H9 (cell line): ENCODE data around the gene CLEC10A. TPM values are rescaled to one million over a fixed set of nuclear protein-coding genes. Genes with fewer than 3 reads are reported as not detected.

ENCODE experiments used
- DNase-seq: peaks from one replicate; pipeline ENCODE4 v3.0.0-alpha.2; 2017
- H2AFZ ChIP-seq: one replicate; pipeline ENCODE4 v1.6.1; 2013; ENCODE audit warnings: mild to moderate bottlenecking, low read length, control low read depth, moderate library complexity
- H2AK5ac ChIP-seq: 2 replicates; pipeline ENCODE4 v1.6.1; 2013; ENCODE audit warnings: low read length, control low read depth, mixed read lengths; ENCODE audit not compliant: insufficient read length
- H2BK120ac ChIP-seq: one replicate; pipeline ENCODE4 v1.6.1; 2013; ENCODE audit warnings: low read depth, mild to moderate bottlenecking, low read length, control low read depth, inconsistent platforms; ENCODE audit not compliant: poor library complexity, severe bottlenecking
- H2BK12ac ChIP-seq: 2 replicates; pipeline ENCODE4 v1.6.1; 2013; ENCODE audit warnings: low read length, control low read depth, mixed read lengths, low read depth; ENCODE audit not compliant: insufficient read length
- H2BK15ac ChIP-seq: 2 replicates; pipeline ENCODE4 v1.6.1; 2013; ENCODE audit warnings: low read depth, low read length, control low read depth
- H2BK20ac ChIP-seq: one replicate; pipeline ENCODE4 v1.6.1; 2013; ENCODE audit warnings: low read depth, mild to moderate bottlenecking, low read length, control low read depth, inconsistent platforms; ENCODE audit not compliant: poor library complexity, severe bottlenecking
- H2BK5ac ChIP-seq: 2 replicates; pipeline ENCODE4 v1.6.1; 2013; ENCODE audit warnings: low read length, control low read depth, mixed read lengths; ENCODE audit not compliant: insufficient read length
- H3K14ac ChIP-seq: 2 replicates; pipeline ENCODE4 v1.6.1; 2013; ENCODE audit warnings: low read length, control low read depth; ENCODE audit not compliant: insufficient read depth
- H3K18ac ChIP-seq: 2 replicates; pipeline ENCODE4 v1.6.1; 2013; ENCODE audit warnings: low read depth, mild to moderate bottlenecking, mixed read lengths, low read length, control low read depth; ENCODE audit not compliant: insufficient read length
- H3K23ac ChIP-seq: 2 replicates; pipeline ENCODE4 v1.6.1; 2013; ENCODE audit warnings: low read length, control low read depth, mixed read lengths, low read depth; ENCODE audit not compliant: insufficient read length
- H3K23me2 ChIP-seq: 2 replicates; pipeline ENCODE4 v1.6.1; 2013; ENCODE audit warnings: low read depth, mild to moderate bottlenecking, mixed read lengths, low read length, control low read depth; ENCODE audit not compliant: insufficient read length, poor library complexity, severe bottlenecking
- H3K27ac ChIP-seq: 2 replicates; pipeline ENCODE4 v1.5.1; 2013; ENCODE audit warnings: low read length, control low read depth, mixed read lengths, low read depth; ENCODE audit not compliant: insufficient read length
- H3K27me3 ChIP-seq: 2 replicates; pipeline ENCODE4 v1.6.1; 2013; ENCODE audit warnings: low read length, control low read depth, inconsistent platforms; ENCODE audit not compliant: insufficient read depth
- H3K4ac ChIP-seq: 2 replicates; pipeline ENCODE4 v1.6.1; 2013; ENCODE audit warnings: low read depth, mild to moderate bottlenecking, control low read depth, inconsistent platforms, low read length, moderate library complexity
- H3K4me1 ChIP-seq: 2 replicates; pipeline ENCODE4 v1.6.1; 2013; ENCODE audit warnings: low read length, control low read depth, inconsistent platforms; ENCODE audit not compliant: insufficient read depth
- H3K4me2 ChIP-seq: 2 replicates; pipeline ENCODE4 v1.6.1; 2013; ENCODE audit warnings: low read length, control low read depth, mixed read lengths; ENCODE audit not compliant: insufficient read length, insufficient read depth
- H3K56ac ChIP-seq: 2 replicates; pipeline ENCODE4 v1.6.1; 2013; ENCODE audit warnings: low read depth, mild to moderate bottlenecking, mixed read lengths, low read length, control low read depth; ENCODE audit not compliant: insufficient read length
- H3K79me1 ChIP-seq: 2 replicates; pipeline ENCODE4 v1.6.1; 2013; ENCODE audit warnings: low read depth, mild to moderate bottlenecking, moderate library complexity, low read length, control low read depth, inconsistent platforms; ENCODE audit not compliant: insufficient read depth, poor library complexity, severe bottlenecking
- H3K79me2 ChIP-seq: 2 replicates; pipeline ENCODE4 v1.6.1; 2013; ENCODE audit warnings: low read length, control low read depth, inconsistent platforms; ENCODE audit not compliant: insufficient read depth
- H3K9ac ChIP-seq: 2 replicates; pipeline ENCODE4 v1.6.1; 2013; ENCODE audit warnings: low read length, control low read depth, mixed read lengths; ENCODE audit not compliant: insufficient read length; ENCODE audit errors: extremely low read depth
- H3K9me3 ChIP-seq: one replicate; pipeline ENCODE4 v1.6.1; 2013; ENCODE audit warnings: low read depth, low read length, inconsistent platforms; ENCODE audit not compliant: control insufficient read depth
- H3T11ph ChIP-seq: one replicate; pipeline ENCODE4 v1.6.1; 2013; ENCODE audit warnings: mild to moderate bottlenecking, low read length, control low read depth, inconsistent platforms
- H4K20me1 ChIP-seq: one replicate; pipeline ENCODE4 v1.6.1; 2013; ENCODE audit not compliant: control insufficient read depth, insufficient read length, insufficient read depth
- H4K5ac ChIP-seq: 2 replicates; pipeline ENCODE4 v1.6.1; 2013; ENCODE audit warnings: low read depth, mild to moderate bottlenecking, mixed read lengths, low read length, control low read depth; ENCODE audit not compliant: insufficient read length
- H4K8ac ChIP-seq: replicated peaks from 2 replicates; pipeline ENCODE4 v1.6.1; 2013; ENCODE audit warnings: low read length, control low read depth, mixed read lengths, low read depth; ENCODE audit not compliant: insufficient read length
- H4K91ac ChIP-seq: 2 replicates; pipeline ENCODE4 v1.6.1; 2013; ENCODE audit warnings: low read depth, mild to moderate bottlenecking, moderate library complexity, mixed read lengths, low read length, control low read depth; ENCODE audit not compliant: insufficient read length
- H3K27ac Mint-ChIP-seq, 3 experiments: 2 replicates in 2 of 3; 3 replicates in 1 of 3; pipeline ENCODE4 v1.8.0; 2020 to 2021; ENCODE audit warnings: mixed read lengths in 3 of 3, mild to moderate bottlenecking in 1 of 3, moderate library complexity in 1 of 3
- H3K27me3 Mint-ChIP-seq: 2 replicates; pipeline ENCODE4 v1.8.0; 2021; ENCODE audit warnings: low read depth, mild to moderate bottlenecking, moderate library complexity, mixed read lengths
- H3K36me3 Mint-ChIP-seq, 3 experiments: 2 replicates in 2 of 3; 3 replicates in 1 of 3; pipeline ENCODE4 v1.8.0; 2020 to 2021; ENCODE audit warnings: low read depth in 3 of 3, mixed read lengths in 3 of 3; ENCODE audit not compliant: insufficient read depth in 1 of 3
- H3K4me1 Mint-ChIP-seq, 2 experiments: 2 replicates each; pipeline ENCODE4 v1.8.0; 2020; ENCODE audit warnings: mixed read lengths in 2 of 2
- H3K4me3 Mint-ChIP-seq, 2 experiments: 2 replicates in 1 of 2; 3 replicates in 1 of 2; pipeline ENCODE4 v1.8.0; 2020 to 2021; ENCODE audit warnings: mild to moderate bottlenecking in 2 of 2, mixed read lengths in 2 of 2, moderate library complexity in 1 of 2
- H3K9me3 Mint-ChIP-seq, 2 experiments: 2 replicates in 1 of 2; 3 replicates in 1 of 2; pipeline ENCODE4 v1.8.0; 2020; ENCODE audit warnings: mild to moderate bottlenecking in 2 of 2, mixed read lengths in 2 of 2, moderate library complexity in 1 of 2
- CTCF ChIP-seq: fragments of 200-600 bp; sonication (generic); conservative IDR thresholded peaks from 3 replicates; pipeline ENCODE4 v1.8.0; 2021; ENCODE audit warnings: antibody characterized with exemption, mild to moderate bottlenecking
- WGBS: extraction: QIAGEN DNeasy Blood & Tissue Kit; methylation state at CpG from one replicate; pipeline ENCODE4 v1.1.7; 2013; ENCODE audit warnings: missing lambda C conversion rate, low lambda C conversion rate, mixed read lengths; ENCODE audit not compliant: insufficient read length; ENCODE audit errors: extremely low coverage; 5-methylcytosine and 5-hydroxymethylcytosine counted together
- total RNA-seq: library from RNA; stranded (reverse); gene quantifications from 2 replicates; pipeline ENCODE4 v1.2.1, GENCODE V29; 2021

The CLEC10A gene
- total RNA-seq, 1 experiment from 2014 or later, result not detected

- H3K4me2 ChIP-seq, result no peak overlapping the region
- no peak overlapping the region for H2BK120ac ChIP-seq
- no peak for DNase-seq
Observed at GRCh38 chr17:7083592-7083991, 3.5 kb upstream of the CLEC10A start.

More at GRCh38 chr17:7083592-7083991, 3.5 kb upstream of the CLEC10A start:
- Histone ChIP-seq H2AK5ac (no peak overlapping the region), H3K4me1 (no peaks in the 10 kb centered on the region), H3K4ac (no peak overlapping the region), H3K79me1 (no peaks in the 10 kb centered on the region), H3K56ac (no peak overlapping the region), H3K27me3 (no peaks in the 10 kb centered on the region), H3K79me2 (no peaks in the 10 kb centered on the region), H3K18ac (no peak overlapping the region), H4K8ac (no peak overlapping the region), H3K23me2 (no peaks in the 10 kb centered on the region), H4K20me1 (no peaks in the 10 kb centered on the region), H2BK20ac (no peak overlapping the region), H3K9me3 (no peaks in the 10 kb centered on the region), H3K9ac (no peak overlapping the region), H2BK12ac (no peak overlapping the region), H3K27ac (no peak overlapping the region), H2AFZ (no peak overlapping the region), H3T11ph (no peak overlapping the region), H2BK15ac (no peak overlapping the region), H3K14ac (no peak overlapping the region), H2BK5ac (no peak overlapping the region), H4K5ac (no peak overlapping the region), H4K91ac (no peak overlapping the region), H3K23ac (no peak overlapping the region)
- TF ChIP-seq CTCF, result no peak
- H3K4me3 Mint-ChIP-seq, result no peak overlapping the region
- H3K27me3 Mint-ChIP-seq, result peaks cover 13% of the 10 kb centered on the region
- H3K27ac Mint-ChIP-seq, result no peak overlapping the region; a peak in 1 of 7 replicates
- H3K9me3 Mint-ChIP-seq, result no peaks in the 10 kb centered on the region; a peak in 2 of 5 replicates
- no peaks in the 10 kb centered on the region for H3K36me3 Mint-ChIP-seq
- peaks cover 6 to 7% of the 10 kb centered on the region in 2 experiments for H3K4me1 Mint-ChIP-seq
- WGBS, result no CpG with 5 or more reads among the region's 4 CpGs
